Type B pancreatic cell (in vitro differentiated cells): ENCODE results near the gene ZNF316. TPM values are rescaled to one million over a fixed set of nuclear protein-coding genes. Genes with fewer than 3 reads are reported as not detected.

ENCODE experiments used
- total RNA-seq: library from RNA; stranded (reverse); gene quantifications from 2 replicates; pipeline ENCODE4 v1.2.1, GENCODE V29; 2021; ENCODE audit warnings: low replicate concordance

ZNF316 gene
- total RNA-seq, 1 donor from 2014 or later: 46.8 TPM

Other genes starting within 250 kb of the ZNF316 start
- 21.2 and 27.0 TPM in 2 replicates for gene DAGLB, start 189.4 kb upstream of the ZNF316 start, total RNA-seq
- gene KDELR2, start 153.2 kb upstream of the ZNF316 start, total RNA-seq: 147 and 227 TPM in 2 replicates
- gene GRID2IP, start 85.9 kb upstream of the ZNF316 start, total RNA-seq: 0.43 and 1.6 TPM in 2 replicates
- gene ZDHHC4, start 59.9 kb upstream of the ZNF316 start, total RNA-seq: 62.0 and 67.9 TPM in 2 replicates
- gene INTS15, start 47.3 kb upstream of the ZNF316 start, total RNA-seq: 35.8 and 44.1 TPM in 2 replicates
- 5.0 and 9.2 TPM in 2 replicates for gene ZNF853, start 21.7 kb upstream of the ZNF316 start, total RNA-seq
- gene ZNF12, start 69.6 kb downstream of the ZNF316 start, total RNA-seq: 28.3 and 30.9 TPM in 2 replicates
- 0.83 and 1.1 TPM in 2 replicates for gene RSPH10B2, start 116.8 kb downstream of the ZNF316 start, total RNA-seq
- 49.5 and 70.0 TPM in 2 replicates for gene CCZ1B, start 189.0 kb downstream of the ZNF316 start, total RNA-seq